ENCODE results near the gene FOXP2.

Gene FOXP2

GRCh38 chr7:114662002-114662677 is 247.5 kb downstream of the FOXP2 start:
- Histone ChIP-seq H3K9ac (ENCODE audit: low read depth, low read length) (peak overlapping the region; percentile 12; the same call in 1 of the 2 replicates), H3K27ac (ENCODE audit: low read length) (no peak overlapping the region), H3K36me3 (ENCODE audit: insufficient read depth, low read depth, low read length) (no peaks in the 10 kb centered on the region), H3K4me1 (ENCODE audit: insufficient read depth, low read length) (peaks cover 40% of the 10 kb centered on the region), H3K27me3 (ENCODE audit: insufficient read depth, low read length) (no peaks in the 10 kb centered on the region), H3K9me3 (ENCODE audit: insufficient read depth, low read depth, low read length) (no peaks in the 10 kb centered on the region), H3K4me3 (ENCODE audit: low read length) (no peak overlapping the region)

GRCh38 chr7:114663502-114663901 is 248.9 kb downstream of the FOXP2 start:
- Histone ChIP-seq H3K4me3 (ENCODE audit: low read length) (no peak overlapping the region), H3K27me3 (ENCODE audit: insufficient read depth, low read length) (no peaks in the 10 kb centered on the region)

GRCh38 chr7:114670676-114671075 is 256.1 kb downstream of the FOXP2 start:
- no peak overlapping the region for H3K27ac ChIP-seq (ENCODE audit: low read length)
- no peaks in the 10 kb centered on the region for H3K36me3 ChIP-seq (ENCODE audit: insufficient read depth, low read depth, low read length)
- 0 out of 2 replicates have a peak, but pooled peaks cover 3% of the 10 kb centered on the region for H3K4me1 ChIP-seq (ENCODE audit: insufficient read depth, low read length)
- no peak overlapping the region for H3K4me3 ChIP-seq (ENCODE audit: low read length)
- no peaks in the 10 kb centered on the region for H3K9me3 ChIP-seq (ENCODE audit: insufficient read depth, low read depth, low read length)
- H3K9ac ChIP-seq (ENCODE audit: low read depth, low read length), result no peak overlapping the region
- no peaks in the 10 kb centered on the region for H3K27me3 ChIP-seq (ENCODE audit: insufficient read depth, low read length)

More at GRCh38 chr7:114663502-114663901, 248.9 kb downstream of the FOXP2 start:
- Histone ChIP-seq H3K4me1 (ENCODE audit: insufficient read depth, low read length) (peaks cover 37% of the 10 kb centered on the region), H3K27ac (ENCODE audit: low read length) (no peak overlapping the region), H3K9ac (ENCODE audit: low read depth, low read length) (no peak overlapping the region), H3K9me3 (ENCODE audit: insufficient read depth, low read depth, low read length) (no peaks in the 10 kb centered on the region), H3K36me3 (ENCODE audit: insufficient read depth, low read depth, low read length) (no peaks in the 10 kb centered on the region)

- no peak overlapping the region for H3K9ac ChIP-seq (ENCODE audit: low read depth, low read length)
Measured at GRCh38 chr7:114671563-114672123, 257.0 kb downstream of the FOXP2 start.

GRCh38 chr7:114678116-114678515 is 263.5 kb downstream of the FOXP2 start:
- no peaks in the 10 kb centered on the region for H3K27me3 ChIP-seq (ENCODE audit: insufficient read depth, low read length)
- H3K36me3 ChIP-seq (ENCODE audit: insufficient read depth, low read depth, low read length), result no peaks in the 10 kb centered on the region
- no peak overlapping the region for H3K9ac ChIP-seq (ENCODE audit: low read depth, low read length)
- no peak overlapping the region for H3K27ac ChIP-seq (ENCODE audit: low read length)
- H3K9me3 ChIP-seq (ENCODE audit: insufficient read depth, low read depth, low read length), result no peaks in the 10 kb centered on the region
- H3K4me1 ChIP-seq (ENCODE audit: insufficient read depth, low read length), result no peaks in the 10 kb centered on the region
- no peak overlapping the region for H3K4me3 ChIP-seq (ENCODE audit: low read length)

More at GRCh38 chr7:114671563-114672123, 257.0 kb downstream of the FOXP2 start:
- Histone ChIP-seq H3K36me3 (ENCODE audit: insufficient read depth, low read depth, low read length) (no peaks in the 10 kb centered on the region), H3K4me1 (ENCODE audit: insufficient read depth, low read length) (0 out of 2 replicates have a peak, but pooled peaks cover 3% of the 10 kb centered on the region), H3K9me3 (ENCODE audit: insufficient read depth, low read depth, low read length) (no peaks in the 10 kb centered on the region), H3K4me3 (ENCODE audit: low read length) (no peak overlapping the region), H3K27me3 (ENCODE audit: insufficient read depth, low read length) (no peaks in the 10 kb centered on the region), H3K27ac (ENCODE audit: low read length) (no peak overlapping the region)

- no peaks in the 10 kb centered on the region for H3K27me3 ChIP-seq (ENCODE audit: insufficient read depth, low read length)
- H3K27ac ChIP-seq (ENCODE audit: low read length), result no peak overlapping the region
- no peak overlapping the region for H3K4me3 ChIP-seq (ENCODE audit: low read length)
- H3K36me3 ChIP-seq (ENCODE audit: insufficient read depth, low read depth, low read length), result no peaks in the 10 kb centered on the region
- H3K9ac ChIP-seq (ENCODE audit: low read depth, low read length), result no peak overlapping the region
- peaks cover 32% of the 10 kb centered on the region for H3K4me1 ChIP-seq (ENCODE audit: insufficient read depth, low read length)
- H3K9me3 ChIP-seq (ENCODE audit: insufficient read depth, low read depth, low read length), result no peaks in the 10 kb centered on the region
Measured at GRCh38 chr7:114687238-114687637, 272.6 kb downstream of the FOXP2 start.

- Histone ChIP-seq H3K27me3 (ENCODE audit: insufficient read depth, low read length) (no peaks in the 10 kb centered on the region), H3K4me1 (ENCODE audit: insufficient read depth, low read length) (peaks cover 32% of the 10 kb centered on the region), H3K4me3 (ENCODE audit: low read length) (peak overlapping the region; percentile 40; the same call in 1 of the 2 replicates), H3K9me3 (ENCODE audit: insufficient read depth, low read depth, low read length) (no peaks in the 10 kb centered on the region), H3K27ac (ENCODE audit: low read length) (peak overlapping the region; percentile 60), H3K36me3 (ENCODE audit: insufficient read depth, low read depth, low read length) (no peaks in the 10 kb centered on the region), H3K9ac (ENCODE audit: low read depth, low read length) (peak overlapping the region; percentile 54)
Measured at GRCh38 chr7:114688443-114689055, 273.9 kb downstream of the FOXP2 start.

- Histone ChIP-seq H3K4me1 (ENCODE audit: insufficient read depth, low read length) (peaks cover 32% of the 10 kb centered on the region), H3K27ac (ENCODE audit: low read length) (no peak overlapping the region), H3K4me3 (ENCODE audit: low read length) (no peak overlapping the region; the same call in 1 of the 2 replicates)
Measured at GRCh38 chr7:114689406-114689805, 274.8 kb downstream of the FOXP2 start.

GRCh38 chr7:114691605-114692004 is 277.0 kb downstream of the FOXP2 start:
- no peak overlapping the region for H3K27ac ChIP-seq (ENCODE audit: low read length)
- no peaks in the 10 kb centered on the region for H3K36me3 ChIP-seq (ENCODE audit: insufficient read depth, low read depth, low read length)
- H3K9ac ChIP-seq (ENCODE audit: low read depth, low read length), result no peak overlapping the region
- H3K4me1 ChIP-seq (ENCODE audit: insufficient read depth, low read length), result peaks cover 32% of the 10 kb centered on the region
- H3K9me3 ChIP-seq (ENCODE audit: insufficient read depth, low read depth, low read length), result no peaks in the 10 kb centered on the region
- H3K27me3 ChIP-seq (ENCODE audit: insufficient read depth, low read length), result no peaks in the 10 kb centered on the region
- no peak overlapping the region for H3K4me3 ChIP-seq (ENCODE audit: low read length)

More at GRCh38 chr7:114689406-114689805, 274.8 kb downstream of the FOXP2 start:
- no peaks in the 10 kb centered on the region for H3K9me3 ChIP-seq (ENCODE audit: insufficient read depth, low read depth, low read length)
- H3K27me3 ChIP-seq (ENCODE audit: insufficient read depth, low read length), result no peaks in the 10 kb centered on the region
- H3K36me3 ChIP-seq (ENCODE audit: insufficient read depth, low read depth, low read length), result no peaks in the 10 kb centered on the region
- no peak overlapping the region for H3K9ac ChIP-seq (ENCODE audit: low read depth, low read length)

- H3K4me3 ChIP-seq (ENCODE audit: low read length), result no peak overlapping the region
- no peaks in the 10 kb centered on the region for H3K9me3 ChIP-seq (ENCODE audit: insufficient read depth, low read depth, low read length)
Measured at GRCh38 chr7:114695182-114695581, 280.6 kb downstream of the FOXP2 start.

GRCh38 chr7:114700247-114700928 is 285.8 kb downstream of the FOXP2 start:
- no peak overlapping the region for H3K27ac ChIP-seq (ENCODE audit: low read length)
- no peaks in the 10 kb centered on the region for H3K27me3 ChIP-seq (ENCODE audit: insufficient read depth, low read length)
- H3K36me3 ChIP-seq (ENCODE audit: insufficient read depth, low read depth, low read length), result no peaks in the 10 kb centered on the region
- H3K9ac ChIP-seq (ENCODE audit: low read depth, low read length), result no peak overlapping the region
- no peak overlapping the region for H3K4me3 ChIP-seq (ENCODE audit: low read length)
- H3K4me1 ChIP-seq (ENCODE audit: insufficient read depth, low read length), result no peaks in the 10 kb centered on the region
- no peaks in the 10 kb centered on the region for H3K9me3 ChIP-seq (ENCODE audit: insufficient read depth, low read depth, low read length)

More at GRCh38 chr7:114695182-114695581, 280.6 kb downstream of the FOXP2 start:
- peaks cover 4% of the 10 kb centered on the region for H3K4me1 ChIP-seq (ENCODE audit: insufficient read depth, low read length)
- no peaks in the 10 kb centered on the region for H3K36me3 ChIP-seq (ENCODE audit: insufficient read depth, low read depth, low read length)
- H3K27me3 ChIP-seq (ENCODE audit: insufficient read depth, low read length), result no peaks in the 10 kb centered on the region
- H3K9ac ChIP-seq (ENCODE audit: low read depth, low read length), result no peak overlapping the region
- H3K27ac ChIP-seq (ENCODE audit: low read length), result no peak overlapping the region
